MM.1S (cell line): ENCODE measurements around the gene ZP1.

Experiments
- CTCF ChIP-seq: fragments of 300-600 bp; sonication (generic); IDR thresholded peaks from 2 replicates; pipeline ENCODE4 v1.5.1; 2016; ENCODE audit warnings: antibody characterized with exemption, low read length, mixed read lengths
- EZH2 ChIP-seq: fragments of 300-600 bp; sonication (generic); optimal IDR thresholded peaks from 2 replicates; pipeline ENCODE3; 2017; ENCODE audit warnings: low read depth, mild to moderate bottlenecking, antibody characterized with exemption, low read length, mixed read lengths

DNA sequence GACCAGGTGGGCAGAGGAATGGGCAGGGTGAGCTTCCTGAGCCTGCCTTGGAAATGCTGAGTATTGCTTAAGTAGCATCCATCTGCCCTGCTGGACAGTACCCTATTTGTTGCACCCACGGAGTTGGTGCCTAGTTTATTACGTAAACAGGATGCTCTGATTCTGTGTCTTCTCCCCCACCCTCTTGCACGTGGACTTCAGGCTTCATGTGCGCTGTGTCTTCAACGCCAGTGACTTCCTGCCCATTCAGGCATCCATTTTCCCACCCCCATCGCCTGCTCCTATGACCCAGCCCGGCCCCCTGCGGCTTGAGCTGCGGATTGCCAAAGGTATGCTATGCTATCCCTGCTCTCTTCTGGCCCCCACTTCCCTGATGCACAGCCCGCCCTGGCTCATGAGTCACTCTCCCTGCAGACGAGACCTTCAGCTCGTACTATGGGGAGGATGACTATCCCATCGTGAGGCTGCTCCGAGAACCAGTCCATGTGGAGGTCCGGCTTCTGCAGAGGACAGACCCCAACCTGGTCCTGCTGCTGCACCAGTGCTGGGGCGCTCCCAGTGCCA is 5.7 kb downstream of the ZP1 start:
- TF ChIP-seq CTCF: no peak
- no peak for TF ChIP-seq EZH2
